Measurements from ENCODE around the gene KDM4F. TPM values are rescaled to one million over a fixed set of nuclear protein-coding genes. Genes with fewer than 3 reads are reported as not detected.
"Not testable (repeated sequence)": the region's sequence is repeated elsewhere in the genome, so short reads cannot be mapped to it uniquely, and the experiment has no call there.

Gene KDM4F
- total RNA-seq (2021; fragmentation: NEBNext Ultra II Directional; extraction: Animal tissue kit (Norgen Biotek cat#: 25700)) = not detected
- long read RNA-seq = 0 reads

- not testable (repeated sequence) for H3K9me3 Mint-ChIP-seq; H3K27ac Mint-ChIP-seq; H3K4me1 Mint-ChIP-seq (ENCODE audit: low read depth); DNase-seq; H3K36me3 Mint-ChIP-seq (ENCODE audit: low read depth); H3K4me3 Mint-ChIP-seq
- H3K27me3 Mint-ChIP-seq (ENCODE audit: insufficient read depth) = peaks cover 29% of the 10 kb centered on the region
These were observed at the start of gene KDM4F for GRCh38 chr11:95049122-95049521. TSS of gene KDM4F (plus strand) at chr11:95049422.

- Mint-ChIP-seq H3K27me3 (ENCODE audit: insufficient read depth) (peaks cover 13% of the 10 kb centered on the region; the same call in 1 of the 2 replicates), H3K4me3 (no peak overlapping the region), H3K9me3 (no peaks in the 10 kb centered on the region), H3K27ac (no peak overlapping the region), H3K36me3 (ENCODE audit: low read depth) (no peaks in the 10 kb centered on the region), H3K4me1 (ENCODE audit: low read depth) (no peaks in the 10 kb centered on the region)
- TF ChIP-seq CTCF (IDR thresholded peaks at IDR 0.05) = no peak
- DNase-seq = no peak
These were observed 45.5 kb upstream of the KDM4F start for GRCh38 chr11:95003716-95004115.

GRCh38 chr11:95005642-95006041, 43.6 kb upstream of the KDM4F start:
- Mint-ChIP-seq H3K27ac (no peak overlapping the region), H3K27me3 (ENCODE audit: insufficient read depth) (peaks cover 13% of the 10 kb centered on the region; the same call in 1 of the 2 replicates), H3K9me3 (no peaks in the 10 kb centered on the region), H3K4me3 (no peak overlapping the region), H3K36me3 (ENCODE audit: low read depth) (no peaks in the 10 kb centered on the region), H3K4me1 (ENCODE audit: low read depth) (no peaks in the 10 kb centered on the region)
- no peak for DNase-seq
- TF ChIP-seq CTCF (IDR thresholded peaks at IDR 0.05) = no peak

GRCh38 chr11:95011376-95011775, 37.8 kb upstream of the KDM4F start:
- Mint-ChIP-seq H3K27ac (no peak overlapping the region), H3K27me3 (ENCODE audit: insufficient read depth) (peaks cover 17% of the 10 kb centered on the region), H3K4me1 (ENCODE audit: low read depth) (no peaks in the 10 kb centered on the region), H3K9me3 (no peaks in the 10 kb centered on the region), H3K4me3 (no peak overlapping the region), H3K36me3 (ENCODE audit: low read depth) (no peaks in the 10 kb centered on the region)
- TF ChIP-seq CTCF (IDR thresholded peaks at IDR 0.05) = no peak
- DNase-seq = no peak

GRCh38 chr11:95014184-95014821, 34.9 kb upstream of the KDM4F start:
- DNase-seq = no peak
- H3K27me3 Mint-ChIP-seq (ENCODE audit: insufficient read depth) = peaks cover 10% of the 10 kb centered on the region
- no peaks in the 10 kb centered on the region for H3K36me3 Mint-ChIP-seq (ENCODE audit: low read depth)
- no peaks in the 10 kb centered on the region for H3K9me3 Mint-ChIP-seq
- no peaks in the 10 kb centered on the region for H3K4me1 Mint-ChIP-seq (ENCODE audit: low read depth)
- H3K4me3 Mint-ChIP-seq = no peak overlapping the region
- no peak overlapping the region for H3K27ac Mint-ChIP-seq
- TF ChIP-seq CTCF (IDR thresholded peaks at IDR 0.05) = no peak

GRCh38 chr11:95016139-95016538, 33.1 kb upstream of the KDM4F start:
- TF ChIP-seq CTCF (IDR thresholded peaks at IDR 0.05) = no peak
- no peaks in the 10 kb centered on the region for H3K9me3 Mint-ChIP-seq
- H3K27ac Mint-ChIP-seq = no peak overlapping the region
- DNase-seq = no peak
- no peak overlapping the region for H3K4me3 Mint-ChIP-seq
- H3K36me3 Mint-ChIP-seq (ENCODE audit: low read depth) = no peaks in the 10 kb centered on the region
- no peaks in the 10 kb centered on the region for H3K4me1 Mint-ChIP-seq (ENCODE audit: low read depth)
- H3K27me3 Mint-ChIP-seq (ENCODE audit: insufficient read depth) = peaks cover 6% of the 10 kb centered on the region; the same call in 1 of the 2 replicates

GRCh38 chr11:95021468-95021867, 27.8 kb upstream of the KDM4F start:
- H3K36me3 Mint-ChIP-seq (ENCODE audit: low read depth); H3K27me3 Mint-ChIP-seq (ENCODE audit: insufficient read depth); H3K4me3 Mint-ChIP-seq; H3K27ac Mint-ChIP-seq; H3K9me3 Mint-ChIP-seq; DNase-seq; H3K4me1 Mint-ChIP-seq (ENCODE audit: low read depth): not testable (repeated sequence)
